Coronary artery (tissue), 2 donors: ENCODE data around the gene GPATCH2L.

Experiments
- DNase-seq: peaks from one replicate; pipeline ENCODE4 v3.0.0-alpha.2; 2017; ENCODE audit warnings: low spot score
- H3K27ac ChIP-seq, 2 donors: fragments of 200-600 bp; sonication (generic); one replicate each; pipeline ENCODE4 v1.5.1; 2016 to 2019
- H3K4me3 ChIP-seq: fragments of 200-600 bp; sonication (generic); 2 replicates; pipeline ENCODE4 v1.5.1; 2016; ENCODE audit warnings: mild to moderate bottlenecking, moderate library complexity
- CTCF ChIP-seq: fragments of 200-600 bp; sonication (generic); IDR thresholded peaks from one replicate; pipeline ENCODE4 v1.5.1; 2019; ENCODE audit warnings: antibody characterized with exemption

The GPATCH2L gene

GRCh38 chr14:76262641-76263040 is 110.9 kb downstream of the GPATCH2L start:
- no peak for DNase-seq
- Histone ChIP-seq H3K27ac (no peak overlapping the region), H3K4me3 (no peak overlapping the region)
- no peak for TF ChIP-seq CTCF
